ENCODE measurements around the gene CCDC197. TPM values are rescaled to one million over a fixed set of nuclear protein-coding genes. Genes with fewer than 3 reads are reported as not detected.
A peak's percentile ranks its signal among the peaks of the same experiment; 100 is the strongest.

Gene CCDC197
- total RNA-seq, 1 donor from 2014 or later = not detected

DNA sequence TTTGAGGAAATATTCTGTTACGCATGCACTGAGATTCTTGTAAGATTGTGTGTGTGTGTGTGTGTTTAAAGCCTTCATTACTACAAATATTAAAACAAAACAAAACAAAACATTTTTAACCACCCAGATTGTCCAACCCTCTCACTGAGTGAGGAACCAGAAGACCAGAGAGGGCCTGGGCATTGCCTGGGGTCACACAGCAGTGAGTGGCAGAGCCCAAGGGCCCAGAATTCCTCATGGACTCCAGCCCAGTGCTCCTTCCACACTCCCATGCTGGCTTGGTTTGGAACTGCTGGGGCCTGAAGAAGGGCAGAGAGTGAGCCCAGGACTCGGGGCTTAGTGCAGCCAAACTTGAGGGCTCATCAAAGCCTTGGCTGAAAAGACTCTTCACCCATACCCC lies 27.4 kb downstream of the CCDC197 start:
- no peak for DNase-seq (ENCODE audit: low read depth)

DNA sequence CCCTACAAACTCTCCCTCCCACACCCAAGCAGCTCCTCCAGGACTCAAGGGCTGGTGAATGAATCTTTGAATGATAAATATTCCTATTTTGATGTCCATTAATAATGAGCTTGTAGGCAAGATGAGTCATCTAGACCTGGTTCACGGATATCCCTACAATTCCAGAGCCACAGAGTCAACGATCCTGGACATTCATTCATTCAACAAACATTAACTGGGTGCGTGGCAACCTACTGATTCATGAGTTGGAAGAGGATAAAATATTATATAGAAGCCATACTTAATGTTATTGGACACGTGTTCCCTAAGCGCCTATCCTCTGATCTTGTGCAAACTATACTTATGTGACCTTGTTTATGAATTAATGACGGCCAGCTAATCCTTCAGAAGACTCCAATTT lies 28.6 kb downstream of the CCDC197 start:
- DNase-seq (ENCODE audit: low read depth) = peak; percentile 86

DNA sequence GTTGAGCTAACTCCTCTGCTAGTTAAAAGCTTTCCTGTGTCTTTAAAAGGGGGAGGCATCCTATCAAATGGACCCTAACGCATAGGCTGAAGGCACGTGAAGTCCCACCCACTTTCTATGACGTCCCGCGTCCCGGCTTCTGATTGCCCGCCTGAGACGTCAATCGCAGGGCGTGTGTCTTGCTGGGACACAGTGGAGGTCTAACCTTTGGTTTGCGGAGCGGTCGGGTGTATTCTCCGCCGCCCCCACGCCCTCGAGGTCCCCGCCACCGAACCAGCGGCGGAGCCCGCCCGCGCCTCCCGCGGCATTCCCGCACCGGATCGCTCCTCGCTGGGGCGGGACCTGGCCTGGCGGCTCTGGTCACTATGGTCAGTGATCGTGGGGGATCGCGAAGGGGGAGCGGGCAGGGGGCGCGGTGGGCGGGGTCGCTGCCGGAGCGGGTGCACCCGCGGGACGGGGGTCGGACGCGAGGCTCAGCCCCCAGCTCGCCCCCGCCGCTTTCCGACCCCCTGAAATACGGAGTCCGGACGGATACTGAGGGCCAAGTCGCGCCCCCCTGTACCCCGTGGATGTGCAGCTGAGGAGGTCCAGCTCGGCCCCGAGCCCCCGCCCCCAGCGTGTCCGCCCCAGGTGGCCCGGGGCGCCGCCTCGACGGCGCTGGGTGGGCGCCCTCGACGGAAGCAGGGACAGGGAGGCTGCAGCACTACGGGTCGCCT lies 29.2 kb downstream of the CCDC197 start, which contains the start of gene OTUB2:
OTUB2 (plus strand) TSS at position 168 of the 716 bp plus-strand sequence; CDS start at position 366, 198 bp downstream.
- DNase-seq (ENCODE audit: low read depth) = peak; percentile 97

DNA sequence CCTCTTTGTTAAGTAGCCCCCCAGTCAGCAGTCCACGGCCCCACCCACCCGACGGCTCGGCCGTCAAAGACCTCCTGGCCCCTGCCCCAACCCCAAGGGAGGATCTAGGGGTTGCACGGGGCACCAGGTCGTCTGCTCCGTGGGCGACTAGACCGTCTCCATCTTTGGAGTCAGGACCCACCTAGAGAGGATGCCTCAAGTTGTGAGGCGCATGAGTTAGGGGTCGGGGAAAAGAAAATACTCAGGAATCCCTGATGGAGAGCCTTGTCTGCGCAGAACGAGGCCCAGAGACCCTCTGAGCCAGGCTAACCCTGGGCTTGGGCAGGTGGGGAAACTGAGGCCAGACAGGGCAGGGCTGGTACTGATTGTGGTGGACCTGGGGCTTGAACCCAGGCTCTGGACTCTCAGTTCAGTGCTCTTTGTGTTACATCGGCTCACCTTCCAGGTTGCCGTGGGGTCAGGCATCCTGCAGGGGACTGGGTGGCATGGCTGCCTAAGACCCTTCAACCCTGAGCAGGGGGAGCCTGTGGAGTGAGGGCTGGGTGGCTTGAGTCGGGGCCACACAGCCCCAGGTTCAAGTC lies 29.9 kb downstream of the CCDC197 start:
- DNase-seq (ENCODE audit: low read depth) = no peak

DNA sequence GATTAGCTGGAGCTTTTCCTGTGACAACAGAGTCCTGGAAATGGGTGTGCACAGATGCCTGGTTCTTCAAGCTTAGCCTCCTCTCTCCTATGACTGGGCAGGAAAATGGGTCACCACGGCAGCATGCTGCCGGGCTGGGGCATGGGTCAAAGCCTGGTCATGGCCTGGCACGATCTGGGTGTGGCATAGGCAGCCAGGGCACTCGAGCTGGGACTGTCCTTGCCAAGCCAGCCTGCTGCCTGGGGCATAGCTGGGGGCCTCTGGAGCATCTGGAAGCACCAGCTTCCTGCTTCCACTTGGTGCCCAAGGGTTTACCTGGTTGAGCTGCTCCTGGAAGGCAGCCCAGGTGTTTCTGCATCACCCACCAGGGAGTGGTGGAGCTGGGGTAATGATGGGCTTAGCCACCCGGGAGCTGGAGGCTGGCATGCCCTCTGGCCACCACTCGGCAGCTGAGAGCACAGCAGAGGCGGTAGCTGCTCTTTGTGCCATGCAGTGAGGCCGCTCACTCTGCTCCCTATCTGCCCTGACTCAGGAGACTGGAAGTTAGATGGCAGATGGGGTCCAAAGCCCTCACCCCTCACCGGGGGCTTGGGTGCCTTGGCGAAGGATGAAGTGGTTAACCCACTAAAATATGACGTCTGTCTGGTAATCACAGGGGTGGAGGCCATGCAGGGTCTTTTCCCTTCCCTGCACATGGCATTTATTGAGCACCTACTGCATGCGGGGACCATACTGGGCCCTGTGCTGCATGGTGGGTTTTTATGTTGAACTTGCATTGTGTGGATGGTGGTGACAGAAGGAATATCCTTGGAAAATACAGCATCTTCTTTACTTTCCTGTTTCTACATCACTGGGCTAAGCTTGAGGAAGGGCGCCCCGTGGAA lies 30.7 kb downstream of the CCDC197 start:
- DNase-seq (ENCODE audit: low read depth) = no peak

DNA sequence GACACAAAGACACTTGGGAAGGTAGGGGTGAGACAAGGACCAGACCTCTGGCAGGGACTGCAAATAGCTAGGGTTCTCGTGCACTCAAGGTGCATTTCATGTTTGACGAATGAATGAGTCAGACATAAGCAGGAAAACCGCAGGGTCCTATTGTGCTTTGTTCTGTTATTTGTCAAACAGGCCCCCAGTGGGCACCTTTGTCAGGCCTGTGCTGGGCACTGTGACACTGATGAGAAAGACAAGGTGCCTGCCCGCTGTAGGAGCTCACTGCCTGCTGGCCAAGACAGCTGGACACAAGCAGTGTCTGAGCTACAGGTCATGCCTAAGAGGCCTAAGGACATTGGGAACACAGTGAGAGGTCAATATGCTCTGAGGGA lies 31.3 kb downstream of the CCDC197 start:
- peak; percentile 28 for DNase-seq (ENCODE audit: low read depth)

DNA sequence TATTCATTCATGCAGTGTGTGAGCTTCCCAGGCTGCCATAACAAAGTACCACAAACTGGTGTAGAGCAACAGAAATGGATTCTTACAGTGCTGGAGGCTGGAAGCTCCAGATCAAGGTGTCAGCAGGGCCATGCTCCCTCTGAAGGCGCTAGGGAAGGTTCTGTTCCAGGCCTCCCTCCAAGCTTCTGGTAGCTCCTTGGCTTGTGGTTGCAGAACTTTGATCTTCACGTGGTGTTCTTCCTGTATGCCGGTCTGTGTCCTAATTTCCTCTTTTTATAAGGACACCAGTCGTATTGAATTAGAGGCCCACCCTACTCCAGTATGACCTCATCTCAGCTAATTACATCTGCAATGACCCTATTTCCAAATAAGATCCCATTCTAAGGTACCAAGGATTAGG lies 32.2 kb downstream of the CCDC197 start:
- no peak for DNase-seq (ENCODE audit: low read depth)

DNA sequence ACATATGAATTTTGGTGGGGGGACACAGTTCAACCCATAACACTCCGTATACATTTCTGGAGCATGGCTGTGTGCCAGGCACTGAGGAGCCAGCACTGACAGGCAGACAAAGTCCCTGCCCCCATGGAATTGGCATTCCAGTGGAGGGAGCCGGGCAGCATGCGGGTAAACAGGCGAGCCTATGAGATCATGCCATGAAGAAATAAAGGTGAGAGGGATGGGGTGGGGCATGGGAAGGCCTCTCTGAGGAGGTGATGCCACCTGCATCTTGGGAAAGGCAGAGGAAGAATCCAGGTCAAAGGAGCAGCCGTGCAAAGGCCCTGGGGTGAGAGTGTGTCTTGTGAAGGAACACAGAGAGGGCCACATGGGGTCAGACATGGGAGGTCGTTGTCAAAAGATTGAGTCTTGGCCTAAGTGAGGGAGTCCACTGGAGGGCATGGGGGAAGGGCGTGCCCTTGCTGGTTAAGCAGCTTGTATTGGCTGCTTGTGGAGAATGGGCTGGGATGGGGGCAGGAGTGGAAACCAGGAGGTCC lies 32.6 kb downstream of the CCDC197 start:
- DNase-seq (ENCODE audit: low read depth) = no peak

DNA sequence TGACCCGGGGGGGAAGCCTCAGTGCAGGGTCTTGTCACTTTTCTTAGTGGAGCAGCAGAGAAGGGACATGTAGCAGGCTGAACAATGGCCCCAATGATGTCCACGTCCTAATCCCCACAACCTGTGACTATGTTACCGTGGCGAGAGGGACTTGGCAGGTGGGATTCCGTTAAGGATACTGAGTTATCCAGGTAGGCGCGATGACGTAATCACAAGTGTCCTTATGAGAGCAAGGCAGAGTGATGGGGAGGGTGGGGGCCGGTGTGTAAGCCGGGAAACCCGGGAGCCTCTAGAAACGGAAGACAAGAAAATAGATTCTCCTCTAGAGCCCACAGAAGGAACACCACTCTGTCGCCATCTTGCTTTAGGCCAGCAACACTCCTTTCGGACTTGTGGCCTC lies 33.5 kb downstream of the CCDC197 start:
- no peak for DNase-seq (ENCODE audit: low read depth)

DNA sequence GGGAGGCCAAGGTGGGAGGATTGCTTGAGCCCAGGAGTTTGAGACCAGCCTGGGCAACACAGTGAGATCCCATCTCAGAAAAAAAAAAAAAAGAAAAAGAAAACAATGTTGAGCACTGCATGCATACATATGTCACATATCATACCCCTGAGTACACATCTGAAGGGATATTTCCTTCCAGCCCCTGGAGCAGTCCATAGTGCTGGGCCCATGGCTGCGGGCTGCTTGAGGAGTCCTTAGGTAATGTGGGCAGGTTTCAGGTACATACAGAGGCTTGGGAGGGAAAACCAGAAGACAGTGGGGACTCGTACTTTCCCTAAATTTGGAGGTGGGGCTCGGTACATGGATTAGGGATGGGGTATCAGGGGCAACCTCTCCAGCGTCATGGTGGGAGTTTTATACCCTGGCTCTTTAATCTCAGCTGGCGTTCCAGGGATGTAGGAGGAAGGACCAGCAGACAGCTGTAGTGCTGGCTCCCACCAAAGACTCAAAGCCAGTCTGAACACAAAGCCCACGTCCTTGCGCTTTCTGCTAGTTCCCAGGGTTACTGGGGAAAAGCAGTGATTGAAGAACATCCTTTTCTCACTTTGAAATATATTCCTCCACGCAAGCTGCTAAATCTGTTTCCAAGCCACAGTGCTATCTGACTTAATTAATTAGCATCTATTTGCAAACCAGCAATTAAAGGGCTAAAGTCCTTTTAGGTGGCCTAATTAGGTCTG lies 34.2 kb downstream of the CCDC197 start:
- no peak for DNase-seq (ENCODE audit: low read depth)

DNA sequence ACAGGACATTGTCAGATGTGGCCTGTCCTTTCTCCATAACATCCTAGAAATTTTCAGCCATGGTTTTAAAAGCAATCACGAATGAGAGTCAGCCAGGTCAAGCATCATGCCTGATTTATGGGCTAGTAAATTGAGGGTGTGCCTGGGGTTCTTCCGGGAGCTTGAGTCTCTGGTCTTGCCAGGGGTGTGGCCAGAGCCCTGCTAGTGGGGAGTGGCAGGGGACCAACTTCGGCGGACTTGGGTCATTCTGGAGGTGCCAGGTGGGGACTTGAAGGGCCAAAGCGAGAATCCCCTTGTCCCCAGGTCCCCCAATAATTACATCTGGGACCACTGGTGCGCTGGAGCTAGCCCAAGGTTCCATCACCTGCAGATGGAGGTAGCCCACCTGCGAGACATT lies 34.8 kb downstream of the CCDC197 start:
- DNase-seq (ENCODE audit: low read depth) = no peak

DNA sequence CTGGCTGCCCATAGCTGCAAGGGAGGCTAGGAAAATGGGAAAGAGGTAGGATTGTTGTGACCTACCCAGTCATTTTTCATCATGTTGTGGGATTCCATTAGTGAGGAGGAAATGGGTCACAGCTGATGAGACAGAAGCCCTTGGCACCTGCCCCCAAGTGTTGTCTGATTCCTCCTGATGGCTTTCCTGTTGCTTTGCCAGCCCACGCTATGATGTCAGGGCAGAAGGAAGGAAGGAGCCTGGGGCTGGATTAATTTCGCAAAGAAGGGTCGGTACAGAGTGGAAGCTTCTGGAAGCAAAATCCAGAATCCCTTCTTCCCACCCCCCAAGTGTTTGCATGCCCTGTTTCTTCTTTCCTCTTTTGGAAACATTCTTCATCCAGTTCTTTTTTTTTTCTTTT lies 37.8 kb downstream of the CCDC197 start:
- no peak for DNase-seq (ENCODE audit: low read depth)

DNA sequence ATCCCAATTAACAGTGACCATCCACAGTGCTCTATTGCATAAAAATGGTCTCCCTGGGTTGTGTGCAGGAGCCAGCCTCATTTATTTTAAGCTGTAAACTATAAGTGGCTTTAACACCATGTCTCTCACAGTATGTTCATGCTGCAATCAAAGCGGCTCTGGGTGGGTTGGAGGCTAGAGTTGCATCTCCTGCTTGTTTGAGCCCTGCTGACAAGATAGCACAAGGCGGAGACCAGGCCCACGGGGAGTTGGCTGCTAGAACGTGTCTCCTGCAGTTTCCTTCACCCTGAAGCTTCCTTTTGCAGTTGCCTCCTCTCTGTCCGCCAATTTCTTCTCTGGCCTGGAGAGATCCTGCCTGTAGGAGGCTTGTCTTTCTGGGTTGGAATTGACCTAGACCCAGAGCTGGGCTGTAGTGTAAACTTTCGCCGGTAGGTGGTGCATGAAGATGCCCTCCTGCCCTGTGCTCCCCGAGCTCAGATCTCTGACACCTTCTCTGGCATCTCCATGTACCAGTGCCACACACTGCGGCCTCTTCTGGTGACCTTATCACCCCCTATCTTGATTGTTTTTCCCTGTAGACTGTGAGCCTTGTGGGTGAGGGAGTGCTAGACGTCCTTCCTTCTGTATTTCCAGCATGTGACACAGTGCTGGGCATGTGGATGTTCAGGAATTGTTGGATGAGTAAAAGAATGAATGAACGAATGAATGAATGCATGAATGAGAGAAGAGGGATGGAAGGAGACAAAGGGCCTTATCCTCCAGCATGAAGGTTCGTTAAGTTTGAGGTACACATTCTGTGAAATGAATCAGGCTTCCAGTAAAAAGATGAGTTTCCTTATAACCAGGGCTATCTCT lies 39.4 kb downstream of the CCDC197 start:
- DNase-seq (ENCODE audit: low read depth) = peak; percentile 46

DNA sequence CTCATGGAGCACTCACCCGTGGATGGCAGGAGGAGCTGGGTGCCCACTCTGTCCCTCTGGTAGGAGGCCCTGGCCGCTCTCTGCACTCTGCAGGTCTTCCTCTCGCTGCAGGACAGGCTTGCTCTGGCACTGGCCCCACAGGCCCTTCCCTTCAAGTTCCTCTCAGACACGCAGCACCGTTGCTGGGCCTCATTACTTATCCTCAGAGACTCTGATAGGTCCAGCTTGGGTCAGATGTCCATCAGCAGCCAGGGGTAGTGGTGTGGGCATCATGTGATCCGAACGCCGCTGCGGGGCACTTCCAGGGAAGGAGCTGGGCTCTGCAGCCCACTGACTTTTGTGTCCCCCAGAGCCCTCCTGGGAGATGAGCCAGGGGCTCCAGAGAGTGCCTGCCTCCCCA lies 40.9 kb downstream of the CCDC197 start:
- DNase-seq (ENCODE audit: low read depth) = no peak

DNA sequence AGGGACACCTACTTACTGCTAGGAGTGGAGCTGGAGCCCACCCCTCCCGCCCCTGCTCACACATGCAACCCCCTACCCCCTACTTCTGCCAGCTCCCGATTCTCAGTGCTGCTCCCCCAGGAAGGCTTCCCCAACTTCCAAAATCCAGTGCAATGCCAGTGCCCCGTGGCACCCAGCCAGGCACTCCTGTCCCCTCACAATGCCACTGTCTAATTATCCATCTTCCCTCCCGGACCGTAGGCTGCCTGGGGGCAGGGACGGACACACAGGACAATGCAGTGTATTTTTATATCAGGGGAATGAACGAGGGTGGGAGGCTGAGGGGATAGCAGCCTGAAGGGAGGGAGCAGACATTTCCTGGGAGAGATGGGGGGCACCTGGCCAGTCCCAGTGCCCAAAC lies 41.4 kb downstream of the CCDC197 start:
- no peak for DNase-seq (ENCODE audit: low read depth)

DNA sequence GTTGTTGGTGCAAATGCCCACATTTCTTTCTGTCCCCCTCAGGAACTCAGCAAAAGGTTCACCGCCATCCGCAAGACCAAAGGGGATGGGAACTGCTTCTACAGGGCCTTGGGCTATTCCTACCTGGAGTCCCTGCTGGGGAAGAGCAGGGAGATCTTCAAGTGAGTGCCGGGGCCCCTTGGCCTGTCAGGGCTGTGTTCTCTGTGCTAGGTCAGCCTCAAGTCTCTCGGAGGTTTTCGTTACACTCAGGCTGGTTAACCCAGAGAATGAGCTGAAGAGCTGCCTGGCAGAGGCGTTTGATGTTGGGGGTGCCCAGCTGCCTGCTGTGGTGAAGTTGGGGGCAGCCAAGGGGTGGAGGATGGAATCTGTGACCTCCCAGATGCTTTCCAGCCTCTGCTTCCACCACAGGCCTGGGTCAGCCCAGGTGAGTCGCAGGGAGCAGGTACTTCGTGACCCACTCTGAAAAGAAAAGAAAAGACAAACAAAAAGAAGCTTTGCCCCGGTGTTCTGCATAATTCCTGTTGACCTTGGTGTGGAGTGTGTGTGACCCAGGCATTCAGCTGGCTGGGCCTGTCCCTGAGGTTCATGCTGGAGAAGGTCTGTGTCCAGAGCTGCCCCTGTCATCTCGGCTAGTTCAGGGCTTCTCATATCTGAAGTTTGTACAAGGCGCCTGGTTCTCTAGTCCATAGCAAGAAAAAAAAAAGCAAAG lies 42.0 kb downstream of the CCDC197 start:
- no peak for DNase-seq (ENCODE audit: low read depth)

DNA sequence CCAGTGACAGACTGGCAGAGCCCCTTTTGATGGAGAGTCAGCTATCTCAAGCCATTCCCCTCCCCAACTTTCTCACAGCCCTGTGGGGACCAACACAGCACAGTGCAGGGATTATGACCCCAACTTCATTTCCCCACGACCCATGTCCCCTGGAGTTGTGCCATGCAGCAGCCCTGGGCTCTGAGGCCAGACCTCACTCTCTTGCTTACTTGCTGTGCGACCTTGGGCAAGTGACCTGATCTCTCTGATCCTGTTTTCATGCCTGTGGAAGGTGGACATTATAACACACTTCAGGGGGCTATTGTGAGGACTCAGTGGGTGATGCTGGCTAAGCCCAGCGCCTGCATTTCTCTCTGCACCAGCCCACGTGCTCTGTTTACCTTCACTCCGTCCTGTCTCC lies 43.1 kb downstream of the CCDC197 start:
- DNase-seq (ENCODE audit: low read depth) = no peak

DNA sequence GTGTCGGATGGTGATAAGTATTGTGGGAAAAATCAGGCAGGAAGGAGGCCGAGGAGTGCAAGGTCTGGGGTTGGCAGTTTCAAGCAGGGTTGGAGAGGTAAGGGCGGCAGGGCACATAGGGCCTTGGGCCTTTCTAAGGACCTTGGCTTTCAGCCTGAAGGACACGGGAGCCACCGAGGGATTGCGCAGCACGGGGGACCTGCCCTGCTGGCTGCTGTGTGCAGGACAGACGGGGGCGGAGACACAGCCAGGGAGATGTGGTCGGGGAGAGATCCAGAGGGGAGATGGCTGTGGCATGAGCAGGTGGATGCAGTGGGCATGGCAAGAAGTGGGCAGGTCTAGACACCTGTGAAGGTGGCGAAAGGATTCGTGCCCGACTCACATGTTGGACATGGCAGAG lies 43.7 kb downstream of the CCDC197 start:
- DNase-seq (ENCODE audit: low read depth) = no peak

DNA sequence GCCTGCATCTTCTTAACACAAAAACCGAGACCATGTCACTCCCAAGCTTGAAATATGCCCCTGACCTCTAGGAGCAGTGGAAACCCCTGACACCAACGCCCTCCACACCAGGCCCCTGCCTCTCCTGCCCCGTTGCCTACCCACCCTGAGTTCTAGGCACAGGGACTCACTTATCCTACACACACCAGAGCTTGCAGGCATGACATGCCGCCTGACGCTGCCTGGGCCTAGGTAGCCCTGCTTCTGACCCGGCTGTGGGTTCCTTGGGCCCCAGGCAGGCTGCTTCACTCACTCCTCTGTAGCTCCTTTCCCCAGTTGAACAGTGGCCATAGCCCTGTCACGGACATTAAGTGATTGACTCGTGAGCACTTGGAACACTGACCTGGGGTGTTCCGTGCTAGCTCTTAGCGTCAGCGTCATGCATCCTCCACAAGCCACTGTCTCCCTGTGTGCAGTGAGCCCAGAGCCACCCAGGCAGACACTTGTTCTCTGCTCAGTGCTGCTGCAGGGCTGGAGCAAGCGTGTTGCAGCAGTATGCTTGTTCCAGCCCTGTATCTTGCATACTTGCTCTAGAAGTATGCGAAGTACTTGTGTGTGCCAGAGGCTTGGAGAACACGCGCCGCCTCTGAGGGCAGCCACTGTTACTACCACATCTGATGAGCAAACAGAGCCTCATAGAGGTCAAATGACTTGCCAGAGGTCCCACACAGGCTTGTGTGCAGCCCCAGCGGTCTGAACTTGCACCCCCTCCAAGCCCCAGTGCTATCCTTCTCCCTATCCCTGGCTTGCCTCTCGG lies 44.6 kb downstream of the CCDC197 start:
- DNase-seq (ENCODE audit: low read depth) = no peak

Data from renal cortical epithelial cell (primary cell).